ENCODE data around the gene PDGFA.

DNA sequence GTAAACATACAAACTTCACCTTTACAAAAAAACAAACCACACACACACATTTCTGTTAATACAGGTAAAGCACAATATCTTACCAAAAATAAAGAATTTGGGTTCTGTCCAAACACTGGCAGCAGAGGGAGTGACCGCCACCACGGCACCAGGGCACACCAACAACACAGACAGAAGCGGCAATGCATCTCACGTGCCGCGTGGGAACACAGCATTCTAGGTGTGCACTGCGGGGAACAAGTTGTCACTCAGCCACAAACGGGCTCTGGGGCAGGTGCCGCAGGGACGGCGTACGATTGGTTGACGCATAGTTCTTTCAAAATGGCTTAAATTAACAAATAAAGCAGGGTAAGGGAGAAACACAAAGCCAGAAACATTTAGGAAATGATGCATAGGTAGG, 22.3 kb downstream of the PDGFA start:
- no peak for TF ChIP-seq CTCF (IDR thresholded peaks at IDR 0.05)
- no peak for TF ChIP-seq EP300 (IDR thresholded peaks at IDR 0.05)
